Activated gamma-delta T cell treated with Interleukin-2 at 50 U/mL for 16 hours (primary cell): Measurements from ENCODE around the gene UBE2L3.
A peak's percentile ranks its signal among the peaks of the same experiment; 100 is the strongest.
"Not testable (repeated sequence)": the region's sequence is repeated elsewhere in the genome, so short reads cannot be mapped to it uniquely, and the experiment has no call there.

Experiments
- DNase-seq: peaks from one replicate; pipeline ENCODE4 v3.0.0-alpha.2; 2020

Gene UBE2L3

GRCh38 chr22:21567456-21568346 lies at the start of gene UBE2L3:
UBE2L3 (plus strand) TSS chr22:21567714; CDS start chr22:21567745, 31 bp downstream.
- DNase-seq = peak; percentile 79

GRCh38 chr22:21526705-21527500 lies 40.6 kb upstream of the UBE2L3 start:
- not testable (repeated sequence) for DNase-seq

GRCh38 chr22:21531525-21531924 lies 36.0 kb upstream of the UBE2L3 start:
- not testable (repeated sequence) for DNase-seq

GRCh38 chr22:21532863-21533648 lies 34.5 kb upstream of the UBE2L3 start:
- DNase-seq = not testable (repeated sequence)

GRCh38 chr22:21539862-21540261 lies 27.7 kb upstream of the UBE2L3 start:
- DNase-seq = not testable (repeated sequence)

GRCh38 chr22:21544432-21545322 lies 22.8 kb upstream of the UBE2L3 start:
- DNase-seq = not testable (repeated sequence)

GRCh38 chr22:21549558-21549957 lies 18.0 kb upstream of the UBE2L3 start:
- not testable (repeated sequence) for DNase-seq

- not testable (repeated sequence) for DNase-seq
These were observed 17.4 kb upstream of the UBE2L3 start for GRCh38 chr22:21550008-21550677.

- DNase-seq = not testable (repeated sequence)
These were observed 16.9 kb upstream of the UBE2L3 start for GRCh38 chr22:21550678-21551047.

GRCh38 chr22:21551361-21551760 lies 16.2 kb upstream of the UBE2L3 start, which contains the start of gene RIMBP3C:
RIMBP3C (minus strand) TSS chr22:21551461; CDS start chr22:21550976, 485 bp downstream.
- DNase-seq = not testable (repeated sequence)

GRCh38 chr22:21559345-21560125 lies 8.0 kb upstream of the UBE2L3 start:
- not testable (repeated sequence) for DNase-seq

GRCh38 chr22:21560657-21561056 lies 6.9 kb upstream of the UBE2L3 start:
- not testable (repeated sequence) for DNase-seq

- DNase-seq = no peak
These were observed 3.6 kb upstream of the UBE2L3 start for GRCh38 chr22:21563912-21564311.

- no peak for DNase-seq
These were observed 3.1 kb upstream of the UBE2L3 start for GRCh38 chr22:21564411-21564810.

GRCh38 chr22:21568347-21569075 lies 997 bp downstream of the UBE2L3 start:
- peak; percentile 14 for DNase-seq

GRCh38 chr22:21569076-21569427 lies 1.5 kb downstream of the UBE2L3 start:
- DNase-seq = not testable (repeated sequence)

GRCh38 chr22:21569459-21570170 lies 2.1 kb downstream of the UBE2L3 start:
- DNase-seq = no peak

GRCh38 chr22:21570398-21570797 lies 2.9 kb downstream of the UBE2L3 start:
- DNase-seq = no peak

GRCh38 chr22:21571679-21572078 lies 4.2 kb downstream of the UBE2L3 start:
- no peak for DNase-seq
